Gastroesophageal sphincter (tissue), 4 donors: ENCODE data around the gene DHX57. TPM values are rescaled to one million over a fixed set of nuclear protein-coding genes. Genes with fewer than 3 reads are reported as not detected.

Experiments
- ATAC-seq: fragments of 150-250 bp; one replicate; pipeline ENCODE4 v1.9.1; 2016; ENCODE audit warnings: mild to moderate bottlenecking, moderate library complexity
- H3K27ac ChIP-seq, 4 donors: fragments of 200-600 bp; sonication (generic) in 3 of 4; 1 replicate in 3 of 4; 2 replicates in 1 of 4; pipeline ENCODE4 v1.5.1; 2016 to 2019
- H3K27me3 ChIP-seq: fragments of 200-600 bp; sonication (generic); one replicate; pipeline ENCODE4 v1.5.1; 2019
- H3K36me3 ChIP-seq, 2 donors: fragments of 200-600 bp; sonication (generic); one replicate each; pipeline ENCODE4 v1.5.1; 2019; ENCODE audit warnings: control low read depth in 1 of 2
- H3K4me1 ChIP-seq, 3 donors: fragments of 200-600 bp; sonication (generic); 1 replicate in 2 of 3; 2 replicates in 1 of 3; pipeline ENCODE4 v1.5.1; 2016 to 2019; ENCODE audit warnings: control low read depth in 2 of 3
- H3K4me3 ChIP-seq, 2 donors: fragments of 200-600 bp; sonication (generic); one replicate each; pipeline ENCODE4 v1.5.1; 2019; ENCODE audit warnings: mild to moderate bottlenecking in 1 of 2, moderate library complexity in 1 of 2
- H3K9me3 ChIP-seq, 3 donors: fragments of 200-600 bp; sonication (generic); one replicate each; pipeline ENCODE4 v1.5.1; 2017 to 2019; ENCODE audit warnings: control low read depth in 2 of 3
- CTCF ChIP-seq, 4 experiments: fragments of 200-600 bp in 2 of 4; fragments of 450-650 bp in 2 of 4; sonication (generic) in 1 of 4; IDR thresholded peaks; one replicate each; pipeline ENCODE4 v1.5.1; 2017 to 2019; ENCODE audit warnings: antibody characterized with exemption in 4 of 4, mild to moderate bottlenecking in 2 of 4, moderate library complexity in 2 of 4
- EP300 ChIP-seq: sonication (generic); formaldehyde crosslinking; IDR thresholded peaks from one replicate; pipeline ENCODE4 v1.6.1; 2017; ENCODE audit warnings: antibody characterized with exemption, mild to moderate bottlenecking
- POLR2A ChIP-seq, 2 donors: fragments of 450-650 bp; IDR thresholded peaks; one replicate each; pipeline ENCODE4 v1.6.1; 2017; ENCODE audit warnings: antibody characterized with exemption in 2 of 2, mild to moderate bottlenecking in 2 of 2, moderate library complexity in 1 of 2
- POLR2AphosphoS5 ChIP-seq: sonication (generic); formaldehyde crosslinking; IDR thresholded peaks from one replicate; pipeline ENCODE4 v1.6.1; 2017; ENCODE audit warnings: antibody characterized with exemption
- WGBS, 2 donors: methylation state at CpG; one replicate each; pipeline ENCODE4 v1.1.5; 2018; ENCODE audit warnings: low coverage in 1 of 2; 5-methylcytosine and 5-hydroxymethylcytosine counted together
- total RNA-seq, 4 donors: library from RNA; depleted of rRNA; stranded (reverse); fragments of >200 nt; gene quantifications; one replicate each; pipeline ENCODE4 v1.1.0, GENCODE V29; 2016

The DHX57 gene
- total RNA-seq, 4 donors from 2014 or later, result 10.9 to 24.1 (median 20.1) TPM

- no peaks in the 10 kb centered on the region for H3K36me3 ChIP-seq
- no peak for ATAC-seq
- TF ChIP-seq POLR2A (IDR thresholded peaks at IDR 0.05), result no peak
- no peak for TF ChIP-seq CTCF (IDR thresholded peaks at IDR 0.05)
- TF ChIP-seq EP300, result no peak
- TF ChIP-seq POLR2AphosphoS5, result no peak
- peaks cover 2 to 26% (median 4%) of the 10 kb centered on the region in 3 donors for H3K4me1 ChIP-seq
- H3K9me3 ChIP-seq, result no peaks in the 10 kb centered on the region
- no peak overlapping the region for H3K4me3 ChIP-seq
- H3K27me3 ChIP-seq, result no peaks in the 10 kb centered on the region
- H3K27ac ChIP-seq, result no peak overlapping the region
- WGBS, 2 donors, result 70 to 74% methylated on average over 5 of the region's 5 CpGs
Measured at GRCh38 chr2:38873763-38874162, 2.0 kb downstream of the DHX57 start.

- 86 to 97% methylated on average over 2 to 3 of the region's 3 CpGs for WGBS, 2 donors
- Histone ChIP-seq H3K36me3 (peaks cover 0 to 18% of the 10 kb centered on the region in 2 donors), H3K4me1 (peaks cover 0 to 18% (median 2%) of the 10 kb centered on the region in 3 donors), H3K27me3 (no peaks in the 10 kb centered on the region), H3K9me3 (no peaks in the 10 kb centered on the region), H3K4me3 (no peak overlapping the region), H3K27ac (no peak overlapping the region)
- TF ChIP-seq CTCF (IDR thresholded peaks at IDR 0.05), result no peak
- no peak for TF ChIP-seq POLR2AphosphoS5
- no peak for TF ChIP-seq EP300
- TF ChIP-seq POLR2A (IDR thresholded peaks at IDR 0.05), result no peak
- ATAC-seq, result no peak
Measured at GRCh38 chr2:38871432-38871831, 4.3 kb downstream of the DHX57 start.

- H3K4me1 ChIP-seq, result no peaks in the 10 kb centered on the region
- ATAC-seq, result no peak
- TF ChIP-seq POLR2AphosphoS5 (no peak), CTCF (IDR thresholded peaks at IDR 0.05) (no peak), POLR2A (IDR thresholded peaks at IDR 0.05) (no peak), EP300 (no peak)
- H3K27me3 ChIP-seq, result no peaks in the 10 kb centered on the region
- no peaks in the 10 kb centered on the region for H3K9me3 ChIP-seq
- H3K4me3 ChIP-seq, result no peak overlapping the region
- H3K36me3 ChIP-seq, result peaks cover 0 to 45% of the 10 kb centered on the region in 2 donors
- H3K27ac ChIP-seq, result no peak overlapping the region
- WGBS, 2 donors, result 86 to 92% methylated on average over 1 to 2 of the region's 3 CpGs
Measured at GRCh38 chr2:38866773-38867443, 8.8 kb downstream of the DHX57 start.

- H3K4me3 ChIP-seq, result no peak overlapping the region
- no peak for ATAC-seq
- H3K9me3 ChIP-seq, result no peaks in the 10 kb centered on the region
- H3K36me3 ChIP-seq, result peaks cover 3 to 82% of the 10 kb centered on the region in 2 donors
- no peaks in the 10 kb centered on the region for H3K27me3 ChIP-seq
- H3K27ac ChIP-seq, result no peak overlapping the region
- H3K4me1 ChIP-seq, result no peaks in the 10 kb centered on the region
- TF ChIP-seq CTCF (IDR thresholded peaks at IDR 0.05), result no peak
- TF ChIP-seq POLR2AphosphoS5, result no peak
- no peak for TF ChIP-seq EP300
- TF ChIP-seq POLR2A (IDR thresholded peaks at IDR 0.05), result no peak
- WGBS, 2 donors, result 80 to 94% methylated on average over 2 of the region's 2 CpGs
Measured at GRCh38 chr2:38863061-38863695, 12.6 kb downstream of the DHX57 start.

- Histone ChIP-seq H3K4me1 (no peaks in the 10 kb centered on the region), H3K9me3 (no peaks in the 10 kb centered on the region), H3K4me3 (no peak overlapping the region), H3K36me3 (peaks cover 3 to 82% of the 10 kb centered on the region in 2 donors), H3K27ac (no peak overlapping the region), H3K27me3 (no peaks in the 10 kb centered on the region)
- no peak for ATAC-seq
- TF ChIP-seq POLR2A (IDR thresholded peaks at IDR 0.05) (no peak), POLR2AphosphoS5 (no peak), EP300 (no peak), CTCF (IDR thresholded peaks at IDR 0.05) (no peak)
Measured at GRCh38 chr2:38862476-38862875, 13.3 kb downstream of the DHX57 start.
